ENCODE data around the gene JAKMIP2.

- TF ChIP-seq, protein P1, sequence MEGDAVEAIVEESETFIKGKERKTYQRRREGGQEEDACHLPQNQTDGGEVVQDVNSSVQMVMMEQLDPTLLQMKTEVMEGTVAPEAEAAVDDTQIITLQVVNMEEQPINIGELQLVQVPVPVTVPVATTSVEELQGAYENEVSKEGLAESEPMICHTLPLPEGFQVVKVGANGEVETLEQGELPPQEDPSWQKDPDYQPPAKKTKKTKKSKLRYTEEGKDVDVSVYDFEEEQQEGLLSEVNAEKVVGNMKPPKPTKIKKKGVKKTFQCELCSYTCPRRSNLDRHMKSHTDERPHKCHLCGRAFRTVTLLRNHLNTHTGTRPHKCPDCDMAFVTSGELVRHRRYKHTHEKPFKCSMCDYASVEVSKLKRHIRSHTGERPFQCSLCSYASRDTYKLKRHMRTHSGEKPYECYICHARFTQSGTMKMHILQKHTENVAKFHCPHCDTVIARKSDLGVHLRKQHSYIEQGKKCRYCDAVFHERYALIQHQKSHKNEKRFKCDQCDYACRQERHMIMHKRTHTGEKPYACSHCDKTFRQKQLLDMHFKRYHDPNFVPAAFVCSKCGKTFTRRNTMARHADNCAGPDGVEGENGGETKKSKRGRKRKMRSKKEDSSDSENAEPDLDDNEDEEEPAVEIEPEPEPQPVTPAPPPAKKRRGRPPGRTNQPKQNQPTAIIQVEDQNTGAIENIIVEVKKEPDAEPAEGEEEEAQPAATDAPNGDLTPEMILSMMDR (IDR thresholded peaks at IDR 0.05; ENCODE audit: poor library complexity) = no peak
- TF ChIP-seq EZH2 (IDR thresholded peaks at IDR 0.05; ENCODE audit: borderline replicate concordance) = no peak
- TF ChIP-seq EZH2phosphoT487 (IDR thresholded peaks at IDR 0.05; ENCODE audit: low read depth, severe bottlenecking, unreplicated experiment) = no peak
Measured at GRCh38 chr5:147699496-147700088, 82.9 kb downstream of the JAKMIP2 start.

Data from hepatocyte (in vitro differentiated cells).